DMS114 treated with DMSO at 0.1 percent for 48 hours (cell line): ENCODE results near the gene DTX3.

Experiments
- DNase-seq: peaks from one replicate; lab custom pipeline; 2025; ENCODE audit not compliant: unreplicated experiment; lab: John Stamatoyannopoulos, UW

Gene DTX3

DNA sequence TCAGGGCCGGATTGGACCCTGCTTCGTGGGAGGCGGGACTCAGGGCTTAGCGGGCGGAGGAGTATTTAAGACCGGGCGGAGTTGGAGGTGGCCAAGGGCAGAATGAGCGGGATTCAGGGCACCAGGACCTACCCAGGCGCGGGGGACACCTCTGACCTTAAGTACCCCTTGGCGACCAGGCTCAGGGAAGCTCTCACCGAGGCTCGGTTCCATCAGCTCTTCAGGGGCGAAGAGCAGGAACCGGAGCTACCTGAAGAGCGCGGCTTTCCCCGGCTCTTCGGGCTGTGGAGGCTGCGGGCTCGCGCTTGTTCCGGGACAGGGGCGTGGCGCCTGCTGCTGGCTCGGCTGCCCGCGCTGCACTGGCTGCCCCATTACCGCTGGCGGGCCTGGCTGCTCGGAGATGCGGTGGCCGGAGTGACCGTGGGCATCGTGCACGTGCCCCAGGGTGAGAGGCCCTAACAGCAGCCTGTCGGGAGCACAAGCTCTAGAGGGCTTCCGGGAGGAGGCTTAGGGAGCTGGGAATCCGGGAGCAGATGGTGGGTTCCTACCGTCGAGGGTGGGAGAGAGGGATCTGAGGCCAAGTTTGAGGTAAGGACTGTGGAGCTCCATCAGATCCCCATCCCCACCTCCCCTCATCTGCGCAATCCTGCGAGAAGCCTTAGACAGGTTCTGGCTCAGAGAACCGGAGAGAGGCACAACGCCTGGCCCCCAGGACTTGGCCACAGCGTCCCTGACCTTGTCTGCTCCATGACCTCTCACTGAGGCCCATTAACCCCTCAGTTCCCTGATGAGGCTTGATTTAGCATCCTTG is 15.0 kb downstream of the DTX3 start:
- no peak for DNase-seq

DNA sequence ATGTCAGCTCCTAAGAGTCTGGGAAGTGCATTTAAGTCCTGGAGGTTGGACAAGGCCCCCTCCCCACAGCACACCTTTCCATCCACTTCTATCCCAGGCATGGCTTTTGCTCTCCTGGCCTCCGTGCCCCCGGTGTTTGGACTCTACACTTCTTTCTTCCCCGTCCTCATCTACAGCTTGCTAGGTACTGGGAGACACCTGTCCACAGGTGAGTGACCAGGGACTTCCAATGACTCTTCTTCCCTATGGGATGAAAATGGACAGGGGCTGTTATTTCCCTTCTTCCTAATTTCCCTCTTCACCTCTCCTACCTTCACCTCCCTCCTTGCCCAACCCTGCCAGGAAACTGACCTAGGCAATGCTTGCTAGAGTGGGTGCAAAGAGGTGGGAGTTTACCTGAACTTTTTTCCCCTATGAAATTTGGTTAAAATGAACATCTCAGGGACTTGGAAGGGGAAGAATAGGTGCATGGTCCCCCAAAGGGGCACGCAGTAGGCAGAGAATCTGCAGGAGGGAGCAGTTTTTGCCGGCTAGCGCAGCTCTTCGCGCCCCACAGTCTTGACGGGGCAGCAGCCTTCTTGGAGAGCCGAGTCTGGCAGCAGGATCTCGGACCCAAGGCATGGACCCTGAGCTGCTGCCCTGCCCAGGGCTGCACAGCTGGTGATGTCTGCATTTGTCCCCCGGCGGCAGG is 15.8 kb downstream of the DTX3 start:
- no peak for DNase-seq

DNA sequence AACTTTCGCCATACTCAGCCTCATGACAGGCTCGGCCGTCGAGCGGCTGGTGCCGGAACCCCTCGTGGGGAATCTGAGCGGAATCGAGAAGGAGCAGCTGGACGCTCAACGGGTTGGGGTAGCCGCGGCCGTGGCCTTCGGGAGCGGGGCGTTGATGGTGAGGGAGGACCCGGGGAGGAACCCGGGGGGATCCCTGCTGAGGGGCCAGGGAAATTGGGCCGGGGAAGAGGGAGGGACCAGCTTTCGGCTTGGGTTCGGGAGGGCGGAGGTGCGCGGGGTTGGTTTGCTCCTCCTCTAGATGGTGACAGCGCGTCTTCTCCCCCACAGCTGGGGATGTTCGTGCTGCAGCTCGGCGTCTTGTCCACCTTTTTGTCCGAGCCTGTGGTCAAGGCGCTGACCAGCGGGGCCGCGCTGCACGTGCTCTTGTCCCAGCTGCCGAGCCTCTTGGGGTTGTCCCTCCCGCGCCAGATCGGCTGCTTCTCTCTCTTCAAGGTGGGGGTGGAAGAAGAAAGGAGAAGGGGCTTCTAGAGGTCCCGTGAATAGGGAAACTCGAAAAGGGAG is 16.4 kb downstream of the DTX3 start:
- DNase-seq: no peak

DNA sequence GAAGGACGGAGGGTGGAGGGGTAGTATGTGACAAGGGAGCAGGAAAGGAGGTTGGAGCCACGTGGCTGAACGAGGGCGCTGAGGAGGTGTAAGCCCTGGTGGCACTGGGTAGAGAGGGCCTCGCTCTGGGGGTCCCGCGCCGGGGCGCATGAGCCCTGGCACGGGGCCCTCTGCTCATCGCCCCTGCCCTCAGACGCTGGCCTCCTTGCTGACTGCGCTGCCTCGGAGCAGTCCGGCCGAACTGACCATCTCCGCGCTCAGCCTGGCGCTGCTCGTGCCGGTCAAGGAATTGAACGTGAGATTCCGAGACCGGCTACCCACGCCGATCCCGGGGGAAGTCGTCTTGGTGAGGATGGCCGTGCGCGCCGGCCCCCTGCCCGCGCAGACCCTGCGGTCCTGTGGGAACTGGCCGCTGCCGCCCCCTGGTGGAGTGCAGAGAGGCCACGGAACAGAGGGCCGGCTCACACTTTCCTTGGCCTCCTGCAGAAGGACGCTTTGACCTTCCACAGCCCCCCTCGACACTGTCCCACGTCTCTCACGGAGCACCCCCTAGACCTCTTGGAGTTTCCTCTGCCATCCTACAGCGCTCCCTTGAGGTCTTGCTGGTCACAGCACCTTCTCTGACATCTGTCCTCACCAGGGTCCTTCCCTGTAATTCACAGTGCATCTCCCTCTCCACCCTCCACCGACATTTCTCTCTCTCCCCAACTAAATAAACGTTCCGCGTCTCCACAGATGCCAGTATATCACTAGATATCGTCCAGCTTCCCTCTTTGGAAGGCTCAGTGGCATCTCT is 17.1 kb downstream of the DTX3 start:
- no peak for DNase-seq

DNA sequence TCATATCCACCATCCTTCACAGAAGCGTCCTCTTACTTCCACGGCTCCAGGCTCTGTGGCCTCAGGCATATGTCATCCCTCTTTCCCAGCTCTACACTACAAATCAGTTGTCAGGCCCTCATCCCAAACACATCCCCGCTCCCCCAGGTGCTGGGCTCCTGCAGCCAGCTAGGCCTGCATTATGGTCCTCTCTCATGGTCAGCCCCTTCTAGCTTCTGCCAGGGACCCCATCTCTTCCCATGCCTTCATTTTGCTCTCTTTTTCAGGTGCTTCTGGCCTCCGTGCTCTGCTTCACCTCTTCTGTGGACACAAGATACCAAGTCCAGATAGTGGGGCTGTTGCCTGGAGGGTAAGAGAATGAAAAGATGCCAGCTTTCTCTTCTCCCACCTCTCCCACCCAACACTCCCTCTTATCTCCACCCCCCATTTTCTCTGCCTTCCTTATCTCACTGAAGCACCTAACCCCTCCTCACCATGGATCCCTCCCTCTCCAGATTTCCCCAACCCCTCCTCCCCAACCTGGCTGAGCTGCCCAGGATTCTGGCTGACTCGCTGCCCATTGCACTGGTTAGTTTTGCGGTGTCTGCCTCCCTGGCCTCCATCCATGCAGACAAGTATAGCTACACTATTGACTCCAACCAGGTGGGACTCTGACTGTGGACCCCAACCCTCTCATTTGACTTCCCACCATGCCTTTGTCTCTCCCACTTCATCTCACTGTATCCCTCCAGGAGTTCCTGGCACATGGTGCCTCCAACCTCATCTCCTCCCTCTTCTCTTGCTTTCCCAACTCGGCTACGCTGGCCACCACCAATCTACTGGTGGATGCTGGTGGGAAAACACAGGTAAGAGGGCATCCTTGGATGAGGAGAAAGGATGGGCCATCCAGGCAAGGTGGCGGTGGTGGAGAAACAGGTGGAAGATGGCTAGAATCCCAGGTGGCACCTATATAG is 17.9 kb downstream of the DTX3 start:
- no peak for DNase-seq

DNA sequence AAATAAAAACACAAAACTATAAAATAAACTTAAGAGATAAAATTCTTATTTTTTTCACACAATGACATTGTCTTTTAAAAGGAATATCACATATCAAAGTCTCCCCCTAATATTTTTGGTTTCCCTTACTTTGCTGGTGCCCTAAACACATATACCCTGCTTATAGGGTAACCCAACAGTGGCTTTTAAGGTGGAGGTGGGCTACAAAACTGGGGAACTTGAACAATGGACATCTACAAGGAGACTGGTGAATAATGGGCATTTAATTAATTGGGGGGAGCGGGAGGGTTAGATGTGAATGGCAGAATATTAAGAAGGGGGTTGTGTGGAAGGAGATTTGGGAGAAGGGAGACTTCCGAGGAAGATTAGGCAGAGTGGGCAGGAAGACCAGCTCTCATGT is 18.8 kb downstream of the DTX3 start:
- DNase-seq: no peak

- no peak for DNase-seq
These were observed 19.3 kb downstream of the DTX3 start for GRCh38 chr12:57623811-57624390.

DNA sequence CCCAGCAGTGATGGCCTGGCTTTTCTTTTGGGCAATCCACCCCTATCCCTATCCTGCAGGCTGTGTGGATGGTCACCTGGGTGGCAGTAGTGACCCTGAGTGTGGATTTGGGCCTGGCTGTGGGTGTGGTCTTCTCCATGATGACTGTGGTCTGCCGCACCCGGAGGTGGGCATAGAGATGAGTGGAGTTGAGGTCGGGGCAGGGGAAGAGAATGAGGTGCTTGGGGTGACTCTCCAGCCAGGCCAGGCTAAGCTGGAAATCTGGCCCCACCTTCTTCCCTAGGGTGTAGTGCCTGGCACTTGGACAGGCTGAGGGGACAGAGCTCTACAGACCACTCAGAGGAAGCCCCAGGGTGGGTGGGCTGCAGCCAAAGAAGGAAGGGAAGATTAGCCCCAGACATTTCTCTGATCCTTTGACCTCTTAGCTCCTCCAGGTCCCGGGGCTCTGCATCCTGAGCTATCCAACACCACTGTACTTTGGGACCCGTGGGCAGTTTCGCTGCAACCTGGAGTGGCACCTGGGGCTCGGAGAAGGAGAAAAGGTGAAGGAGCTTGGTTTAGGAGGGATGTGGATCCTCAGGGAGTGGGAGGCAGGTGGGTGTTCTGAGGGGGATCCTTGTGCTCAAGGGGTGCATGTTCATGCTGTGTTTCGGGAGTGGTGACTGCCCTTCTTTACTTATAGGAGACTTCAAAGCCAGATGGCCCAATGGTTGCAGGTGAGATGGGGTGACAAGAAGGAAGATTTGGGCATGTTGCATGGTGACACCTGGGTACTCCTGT is 20.0 kb downstream of the DTX3 start:
- no peak for DNase-seq

DNA sequence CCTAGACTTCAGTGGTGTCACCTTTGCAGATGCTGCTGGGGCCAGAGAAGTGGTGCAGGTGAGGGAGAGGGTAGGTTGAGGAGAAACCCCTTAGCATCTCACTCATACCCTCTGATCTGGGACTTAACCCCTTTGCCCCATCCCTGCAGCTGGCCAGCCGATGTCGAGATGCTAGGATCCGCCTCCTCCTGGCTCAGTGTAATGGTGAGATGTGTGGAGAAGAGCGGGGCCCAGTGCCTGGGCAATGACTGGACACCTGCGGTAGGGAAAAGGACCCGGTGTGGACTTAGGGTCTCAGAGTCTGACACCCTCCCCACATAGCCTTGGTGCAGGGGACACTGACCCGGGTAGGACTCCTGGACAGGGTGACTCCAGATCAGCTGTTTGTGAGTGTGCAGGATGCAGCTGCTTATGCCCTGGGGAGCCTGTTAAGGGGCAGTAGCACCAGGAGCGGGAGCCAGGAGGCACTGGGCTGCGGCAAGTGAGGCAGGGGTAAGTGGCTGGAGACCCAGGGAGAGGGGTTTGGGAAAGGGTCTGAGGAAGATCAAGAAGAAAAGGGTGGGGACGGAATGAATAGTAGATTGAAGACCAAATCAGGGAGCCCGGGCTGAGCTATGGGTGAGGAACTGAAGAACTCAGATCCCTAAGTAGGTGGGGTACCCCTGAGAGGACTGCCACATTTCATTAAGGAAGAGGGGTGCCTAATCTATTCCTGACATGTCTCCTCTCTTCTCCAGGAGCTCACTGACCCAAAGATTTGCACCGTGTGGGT is 20.8 kb downstream of the DTX3 start:
- DNase-seq: no peak

- no peak for DNase-seq
These were observed 21.7 kb downstream of the DTX3 start for GRCh38 chr12:57626111-57626920.

- no peak for DNase-seq
These were observed 22.4 kb downstream of the DTX3 start for GRCh38 chr12:57626921-57627445.

DNA sequence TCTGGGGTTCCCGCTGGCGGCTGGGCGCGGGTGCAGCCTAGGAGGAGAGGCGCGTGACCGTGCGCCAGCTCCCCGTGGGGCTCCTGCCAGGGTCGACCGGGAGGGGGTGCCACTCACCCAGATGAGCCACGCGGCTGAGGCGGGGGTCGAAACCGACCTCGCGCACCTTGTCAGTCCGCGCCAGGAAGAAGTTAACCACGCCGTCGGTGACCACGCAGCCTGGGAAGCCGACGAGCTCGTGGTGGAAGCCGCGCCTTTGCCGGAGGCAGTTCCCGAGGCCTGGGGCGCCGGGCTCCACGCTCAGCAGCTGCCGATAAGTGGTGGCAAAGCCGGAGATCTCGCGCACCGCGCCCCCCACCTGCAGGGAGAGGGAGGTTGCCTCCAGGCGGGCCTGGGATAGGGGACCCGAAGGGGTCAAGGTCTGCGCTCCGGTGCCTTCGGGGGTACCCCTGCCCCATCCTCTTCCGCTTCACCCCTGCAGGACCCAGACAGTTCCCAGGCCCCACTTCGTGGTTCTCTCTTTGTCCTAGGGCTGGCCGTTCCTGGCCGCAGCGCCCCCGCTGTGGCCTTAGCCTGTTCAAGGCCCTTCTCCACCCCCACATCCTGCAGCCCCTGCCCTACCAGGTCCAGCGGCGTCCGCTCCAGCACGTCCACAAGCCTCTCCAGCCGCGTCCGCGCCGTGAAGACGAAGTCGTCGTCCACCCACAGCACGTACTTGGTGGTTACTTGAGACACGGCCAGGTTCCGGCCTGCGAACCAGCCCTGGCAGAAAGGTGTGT is 23.1 kb downstream of the DTX3 start:
- no peak for DNase-seq

- no peak for DNase-seq
These were observed 23.9 kb downstream of the DTX3 start for GRCh38 chr12:57628280-57629191.

GRCh38 chr12:57629897-57630471 is 25.4 kb downstream of the DTX3 start:
- DNase-seq: no peak

- DNase-seq: no peak
These were observed 26.3 kb downstream of the DTX3 start for GRCh38 chr12:57630891-57631433.
